Fibroblast of the aortic adventitia (primary cell): ENCODE results near the gene ATP5PF. TPM values are rescaled to one million over a fixed set of nuclear protein-coding genes. Genes with fewer than 3 reads are reported as not detected.

Experiments used
- DNase-seq: peaks from one replicate; pipeline ENCODE4 v3.0.0-alpha.2; 2010; ENCODE audit warnings: low read depth
- H3K4me3 ChIP-seq: 2 replicates; pipeline ENCODE4 v1.5.1; 2011; ENCODE audit warnings: low read depth, mild to moderate bottlenecking, control low read depth, low read length, moderate library complexity
- total RNA-seq: library from RNA; depleted of rRNA; stranded (reverse); fragments of >200 nt; gene quantifications from 2 replicates; pipeline ENCODE4 v1.2.3, GENCODE V29; 2012; ENCODE audit warnings: low replicate concordance
- TF ChIP-seq, protein P1 (sequence below): IDR thresholded peaks from 2 replicates; pipeline ENCODE4 v1.5.1; 2011; ENCODE audit warnings: mild to moderate bottlenecking, low read length, control low read depth, inconsistent platforms; ENCODE audit not compliant: insufficient read depth

Gene ATP5PF
- total RNA-seq, 1 donor: 98.9 TPM

DNA sequence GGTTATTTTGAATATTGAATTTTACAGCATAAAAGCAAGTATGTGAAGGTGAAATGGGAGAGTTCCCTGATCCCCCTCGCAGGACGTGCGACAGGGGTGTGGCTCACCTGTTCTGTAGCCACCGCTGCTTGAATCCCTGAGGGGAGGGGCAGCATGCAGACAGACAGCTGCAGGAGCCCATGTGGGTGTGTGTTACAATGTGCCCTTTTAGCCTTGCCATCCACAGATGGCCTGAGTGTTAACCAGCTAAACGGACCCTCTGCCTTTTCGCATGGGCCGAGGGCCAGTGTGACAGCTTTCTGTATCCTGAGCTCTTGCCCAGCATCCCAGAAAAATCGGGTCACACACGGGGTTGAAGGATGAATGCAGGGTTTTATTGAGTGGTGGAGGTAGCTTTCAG lies 52.3 kb downstream of the ATP5PF start:
- TF ChIP-seq, protein P1, sequence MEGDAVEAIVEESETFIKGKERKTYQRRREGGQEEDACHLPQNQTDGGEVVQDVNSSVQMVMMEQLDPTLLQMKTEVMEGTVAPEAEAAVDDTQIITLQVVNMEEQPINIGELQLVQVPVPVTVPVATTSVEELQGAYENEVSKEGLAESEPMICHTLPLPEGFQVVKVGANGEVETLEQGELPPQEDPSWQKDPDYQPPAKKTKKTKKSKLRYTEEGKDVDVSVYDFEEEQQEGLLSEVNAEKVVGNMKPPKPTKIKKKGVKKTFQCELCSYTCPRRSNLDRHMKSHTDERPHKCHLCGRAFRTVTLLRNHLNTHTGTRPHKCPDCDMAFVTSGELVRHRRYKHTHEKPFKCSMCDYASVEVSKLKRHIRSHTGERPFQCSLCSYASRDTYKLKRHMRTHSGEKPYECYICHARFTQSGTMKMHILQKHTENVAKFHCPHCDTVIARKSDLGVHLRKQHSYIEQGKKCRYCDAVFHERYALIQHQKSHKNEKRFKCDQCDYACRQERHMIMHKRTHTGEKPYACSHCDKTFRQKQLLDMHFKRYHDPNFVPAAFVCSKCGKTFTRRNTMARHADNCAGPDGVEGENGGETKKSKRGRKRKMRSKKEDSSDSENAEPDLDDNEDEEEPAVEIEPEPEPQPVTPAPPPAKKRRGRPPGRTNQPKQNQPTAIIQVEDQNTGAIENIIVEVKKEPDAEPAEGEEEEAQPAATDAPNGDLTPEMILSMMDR: no peak
- no peak overlapping the region for H3K4me3 ChIP-seq
- DNase-seq: no peak

DNA sequence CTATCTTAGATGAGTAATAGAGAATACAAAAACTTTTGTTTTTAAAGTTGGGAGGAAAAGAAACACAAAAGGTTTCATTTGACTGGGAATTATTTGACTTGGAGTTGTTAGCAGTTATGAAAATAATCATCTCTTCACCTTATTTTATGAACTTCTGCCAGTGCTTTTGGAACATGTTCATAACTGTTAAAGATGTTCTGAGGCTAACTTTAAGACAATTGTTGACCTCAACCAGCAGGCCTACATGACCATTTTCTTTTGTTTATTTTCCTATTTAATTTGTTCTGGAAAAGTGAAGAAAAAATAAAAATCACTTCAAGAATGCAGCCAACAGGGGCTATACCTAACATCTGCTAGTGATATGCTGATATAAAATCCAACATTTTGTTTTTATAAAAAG lies 58.3 kb downstream of the ATP5PF start:
- DNase-seq: peak; percentile 9
- no peak overlapping the region for H3K4me3 ChIP-seq
- TF ChIP-seq, protein P1: no peak

Other genes with a start within 250 kb of the ATP5PF start
- 7.6 and 36.1 TPM in 2 replicates for gene MRPL39, start 127.4 kb downstream of the ATP5PF start, total RNA-seq
- gene JAM2, start 95.6 kb downstream of the ATP5PF start, total RNA-seq: 1.1 and 3.0 TPM in 2 replicates
- gene GABPA, start 68 bp upstream of the ATP5PF start, total RNA-seq: 35.3 and 48.2 TPM in 2 replicates